GM18861 (cell line): ENCODE results near the gene PDZK1IP1.
"Not testable (repeated sequence)": the region's sequence is repeated elsewhere in the genome, so short reads cannot be mapped to it uniquely, and the experiment has no call there.

Experiments used
- ATAC-seq: cut with Tn5 transposase; IDR thresholded peaks from one replicate; pipeline ENCODE4 v1.9.1; 2021; ENCODE audit not compliant: unreplicated experiment

Gene PDZK1IP1

DNA sequence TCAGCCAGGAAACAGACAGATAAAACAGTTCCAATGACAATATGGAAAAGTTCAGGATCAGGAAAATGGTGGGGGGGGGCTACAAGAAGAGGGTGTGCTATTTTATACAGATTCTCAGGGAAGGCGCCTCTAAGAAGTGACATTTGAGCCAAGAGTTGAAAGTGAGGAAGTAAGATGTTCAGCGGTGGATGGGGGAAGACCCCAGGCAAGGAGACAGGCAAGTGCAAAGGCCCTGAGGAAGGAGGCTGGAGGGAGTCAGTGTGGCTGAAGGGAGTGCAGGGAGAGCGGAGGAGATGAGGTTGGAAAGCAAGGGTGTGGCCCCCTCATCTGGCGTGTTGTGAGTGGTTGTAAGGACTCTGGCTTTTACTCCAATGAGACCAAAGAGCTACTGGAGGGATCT lies 8.4 kb upstream of the PDZK1IP1 start:
- no peak for ATAC-seq

DNA sequence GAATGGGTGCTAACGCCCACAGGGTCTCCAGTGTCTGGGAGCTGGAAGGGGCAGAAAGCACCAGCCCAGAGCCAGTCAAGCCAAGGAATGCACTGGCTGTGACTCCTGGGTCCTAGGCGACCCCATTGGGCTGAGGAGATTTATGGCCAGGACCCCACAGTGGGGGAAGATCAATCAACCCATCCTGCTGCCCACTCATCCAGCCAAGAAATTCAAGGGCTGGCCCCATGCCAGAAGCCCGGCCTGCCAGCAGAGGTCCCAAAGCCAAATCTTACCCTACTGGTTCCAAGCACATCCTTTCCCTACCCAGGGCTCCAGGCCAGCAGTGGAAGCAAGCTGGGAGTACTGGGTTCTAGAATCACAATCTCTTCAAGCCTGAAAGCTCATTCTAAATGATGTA lies 6.8 kb upstream of the PDZK1IP1 start:
- ATAC-seq, result no peak

DNA sequence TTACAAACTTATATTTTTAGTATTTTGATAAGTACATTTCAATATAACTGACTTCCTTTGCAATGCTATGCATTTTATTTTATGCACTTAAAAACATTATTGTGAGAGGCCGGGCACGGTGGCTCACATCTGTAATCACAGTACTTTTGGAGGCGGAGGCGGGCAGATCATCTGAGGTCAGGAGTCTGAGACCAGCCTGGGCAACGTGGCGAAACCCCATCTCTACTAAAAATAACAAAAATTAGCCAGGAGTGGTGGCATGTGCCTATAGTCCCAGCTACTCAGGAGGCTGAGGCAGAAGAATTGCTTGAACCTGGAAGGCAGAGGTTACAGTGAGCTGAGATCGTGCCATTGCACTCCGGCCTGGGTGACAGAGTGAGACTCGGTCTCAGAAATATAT lies 6.1 kb upstream of the PDZK1IP1 start:
- ATAC-seq, result not testable (repeated sequence)

DNA sequence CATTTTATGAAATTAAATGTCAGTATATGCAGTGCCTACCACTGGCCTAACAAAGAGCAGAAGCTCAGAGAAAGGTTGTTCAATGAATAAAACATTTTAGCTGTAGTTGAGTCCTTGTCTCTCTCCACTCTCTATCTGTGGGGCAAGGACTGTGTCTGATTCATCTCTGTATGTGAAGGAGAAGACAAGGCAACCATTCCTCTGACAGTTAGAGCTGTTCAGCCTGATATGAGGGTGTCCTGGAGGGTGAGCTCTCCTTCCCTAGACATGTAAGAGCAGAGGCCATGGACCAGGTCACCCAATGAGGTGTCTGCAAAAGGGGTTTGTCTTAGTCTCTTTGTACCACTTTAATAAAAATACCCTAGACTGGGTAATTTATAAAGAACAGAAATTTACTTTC lies 4.5 kb upstream of the PDZK1IP1 start:
- no peak for ATAC-seq

DNA sequence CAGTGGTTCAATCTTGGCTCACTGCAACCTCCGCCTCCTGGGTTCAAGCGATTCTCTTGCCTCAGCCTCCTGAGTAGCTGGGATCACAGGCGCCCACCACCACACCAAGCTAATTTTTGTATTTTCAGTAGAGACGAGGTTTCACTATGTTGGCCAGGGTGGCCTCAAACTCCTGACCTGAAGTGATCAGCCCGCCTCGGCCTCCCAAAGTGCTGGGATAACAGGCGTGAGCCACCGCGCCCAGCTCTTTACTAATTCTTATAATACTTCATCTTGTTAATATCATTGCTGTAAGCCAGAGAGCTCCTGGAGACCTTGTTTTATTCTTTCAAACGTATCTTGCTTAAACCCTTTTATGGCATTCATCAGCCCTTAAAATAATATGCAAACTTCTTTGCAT lies 3.7 kb upstream of the PDZK1IP1 start:
- not testable (repeated sequence) for ATAC-seq

DNA sequence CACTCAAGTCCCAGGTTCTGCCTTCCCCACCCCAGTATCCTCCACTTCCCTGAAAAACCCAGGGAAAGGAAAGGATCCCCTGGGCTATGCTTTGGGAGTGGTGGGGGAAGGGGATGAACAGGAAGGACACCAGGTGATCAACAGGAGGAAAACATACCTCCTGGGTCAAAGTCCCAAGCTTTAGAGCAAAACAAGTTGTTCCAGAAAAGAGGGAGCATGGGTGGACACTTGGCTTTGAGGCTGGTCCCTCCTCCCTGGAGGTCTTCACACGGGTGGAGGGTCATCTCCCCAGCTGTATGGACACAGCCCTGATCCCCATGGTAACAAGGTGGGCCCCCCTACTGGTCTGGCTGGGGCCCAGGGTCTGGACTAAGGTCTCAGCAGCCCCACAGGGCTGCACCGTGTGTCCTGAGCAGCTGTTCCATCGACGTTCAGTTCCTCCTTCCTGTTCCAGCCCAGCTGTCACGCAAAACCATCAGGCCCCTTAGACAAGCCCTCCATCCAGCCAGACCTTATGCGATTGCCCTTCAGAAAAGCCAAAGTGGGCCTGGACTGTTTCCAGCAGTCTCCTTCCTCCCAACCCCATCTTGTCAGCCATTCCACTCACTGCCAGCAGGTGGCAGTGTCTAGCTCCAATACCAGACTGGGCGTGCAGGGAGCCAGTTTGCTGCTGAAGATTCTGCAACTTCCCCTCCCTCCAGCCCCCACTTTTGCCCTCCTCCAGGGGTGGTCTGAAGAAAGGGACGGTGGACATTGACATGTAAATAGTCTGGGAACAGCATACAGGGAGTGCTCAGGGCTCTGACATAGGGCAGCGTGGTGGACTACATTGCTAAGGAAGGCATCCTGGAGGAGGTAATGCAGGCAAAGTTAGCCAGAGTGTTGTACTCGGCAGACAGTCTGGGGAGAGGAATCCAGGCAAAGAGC lies 2.9 kb upstream of the PDZK1IP1 start:
- no peak for ATAC-seq

DNA sequence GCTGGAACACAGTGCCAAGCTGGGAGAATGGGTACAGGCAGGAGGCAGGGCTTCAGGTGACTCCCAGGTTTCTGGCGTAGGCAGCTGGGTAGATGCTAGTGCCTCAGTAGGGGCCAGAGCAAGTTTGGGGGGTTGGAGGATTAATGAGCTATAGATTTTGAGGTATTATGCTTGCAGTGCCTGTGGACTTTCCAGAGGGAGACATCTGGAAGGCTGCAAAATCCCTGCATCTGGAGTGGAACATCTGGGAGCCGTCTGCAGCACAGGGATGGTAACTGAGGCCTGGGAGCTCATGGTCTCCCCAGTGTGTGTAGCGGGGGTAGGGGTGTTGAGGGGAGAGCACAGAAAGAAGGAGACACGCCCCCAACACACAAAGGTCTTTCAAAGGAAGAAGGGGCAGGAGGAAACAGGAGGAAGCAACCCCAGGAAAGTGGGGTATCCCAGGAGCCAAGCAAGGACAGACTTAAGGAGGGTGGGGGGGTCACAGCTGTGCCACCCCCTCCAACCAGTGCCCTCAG lies 2.2 kb upstream of the PDZK1IP1 start:
- ATAC-seq, result no peak

DNA sequence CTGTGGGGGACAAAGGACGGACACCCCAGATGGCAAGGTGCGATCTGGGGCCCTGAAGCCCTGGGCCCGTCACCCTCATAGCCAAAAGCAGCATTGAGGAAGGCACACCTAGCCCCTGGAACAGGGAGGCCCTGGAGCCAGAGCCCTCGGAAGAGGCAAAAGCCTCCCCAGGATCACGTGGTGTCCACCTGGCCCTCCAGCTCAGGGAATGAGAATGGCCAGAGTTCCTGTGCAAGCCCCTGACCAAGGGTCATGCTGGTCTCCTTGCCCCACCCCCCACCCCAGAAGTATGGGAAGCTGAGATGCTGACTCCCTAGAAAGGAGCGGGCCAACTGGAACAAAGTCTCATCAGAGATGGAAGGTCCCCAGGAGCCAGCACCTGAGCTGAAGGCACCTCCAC lies 1.0 kb upstream of the PDZK1IP1 start:
- no peak for ATAC-seq

DNA sequence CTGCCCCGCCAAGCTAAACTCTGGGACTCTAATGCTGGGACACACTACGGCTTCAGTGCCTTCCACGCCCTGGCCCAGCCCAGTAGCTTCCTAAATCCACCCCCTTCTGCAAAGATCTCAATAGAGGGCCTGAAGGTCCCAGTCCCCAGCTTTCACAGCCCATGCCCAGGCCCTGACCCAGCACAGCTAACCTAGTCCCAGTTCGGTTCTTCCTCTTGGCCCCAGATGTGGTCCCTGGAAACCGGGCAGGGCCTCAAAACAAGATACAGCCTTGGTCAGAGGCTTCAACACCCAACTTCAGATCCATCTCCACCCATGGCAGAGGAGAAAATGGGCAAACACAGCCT lies 646 bp upstream of the PDZK1IP1 start:
- no peak for ATAC-seq

DNA sequence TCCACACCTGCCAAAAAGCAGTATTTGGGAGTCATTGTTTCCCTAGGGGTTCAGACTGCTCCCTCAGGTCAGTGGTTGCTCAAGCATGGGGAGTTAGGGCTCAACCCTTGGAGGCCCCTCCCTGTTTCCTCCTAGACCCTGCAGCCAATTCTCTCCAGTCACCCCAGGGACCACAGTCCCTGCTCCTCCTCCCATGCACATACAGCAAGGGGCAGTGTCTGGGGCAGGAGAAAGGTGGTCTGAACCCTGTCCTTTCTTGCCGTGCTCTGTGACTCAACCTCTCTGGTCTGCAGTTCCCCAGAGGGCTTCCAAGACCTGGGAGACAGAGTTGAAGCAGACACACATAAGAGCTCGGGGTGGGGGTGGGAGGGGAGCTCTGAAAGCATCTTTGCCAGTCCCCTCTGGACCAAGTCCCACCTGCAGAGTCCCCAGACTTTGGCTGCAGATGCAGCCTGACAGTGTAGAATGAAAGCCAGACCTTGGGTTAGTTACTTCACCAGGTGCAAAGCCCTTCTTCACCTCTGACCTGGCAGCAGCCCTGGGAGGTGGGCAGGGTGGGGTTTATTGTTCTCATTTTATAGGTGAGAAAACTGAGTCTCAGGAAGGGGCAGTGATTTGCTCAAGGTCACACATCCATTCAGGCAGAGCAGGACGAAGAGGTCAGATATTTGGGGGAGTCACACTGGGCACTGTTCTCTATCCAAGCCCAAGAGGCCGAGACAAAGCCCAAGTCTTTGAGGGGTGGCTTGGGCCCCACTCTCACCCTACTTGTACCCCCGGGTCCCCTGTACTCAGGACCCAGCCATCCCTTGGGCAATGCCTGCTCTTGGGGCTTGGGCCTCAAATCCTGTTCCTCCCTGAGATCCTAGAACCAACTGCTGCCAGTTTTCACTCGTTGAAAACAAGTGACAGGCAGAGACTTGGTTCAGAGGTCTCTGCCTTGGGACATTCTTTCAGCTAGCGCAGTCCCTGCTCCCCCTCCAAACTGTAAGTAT lies 748 bp downstream of the PDZK1IP1 start:
- no peak for ATAC-seq

DNA sequence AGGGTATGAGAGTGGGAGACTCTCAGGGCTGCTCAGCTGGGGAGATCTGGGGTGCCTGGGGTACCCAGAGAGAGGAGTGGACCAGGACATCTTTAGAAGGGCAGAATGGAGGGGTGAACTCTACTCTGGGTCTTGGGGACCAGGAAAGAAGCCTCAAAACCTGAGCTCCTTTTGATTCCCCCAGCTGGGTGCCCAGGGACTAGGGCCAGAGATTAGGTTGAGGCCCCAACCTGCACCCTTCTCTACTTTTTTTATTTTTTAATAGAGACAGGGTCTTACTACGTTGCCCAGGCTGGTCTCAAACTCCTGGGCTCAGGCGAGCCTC lies 1.9 kb downstream of the PDZK1IP1 start:
- no peak for ATAC-seq

DNA sequence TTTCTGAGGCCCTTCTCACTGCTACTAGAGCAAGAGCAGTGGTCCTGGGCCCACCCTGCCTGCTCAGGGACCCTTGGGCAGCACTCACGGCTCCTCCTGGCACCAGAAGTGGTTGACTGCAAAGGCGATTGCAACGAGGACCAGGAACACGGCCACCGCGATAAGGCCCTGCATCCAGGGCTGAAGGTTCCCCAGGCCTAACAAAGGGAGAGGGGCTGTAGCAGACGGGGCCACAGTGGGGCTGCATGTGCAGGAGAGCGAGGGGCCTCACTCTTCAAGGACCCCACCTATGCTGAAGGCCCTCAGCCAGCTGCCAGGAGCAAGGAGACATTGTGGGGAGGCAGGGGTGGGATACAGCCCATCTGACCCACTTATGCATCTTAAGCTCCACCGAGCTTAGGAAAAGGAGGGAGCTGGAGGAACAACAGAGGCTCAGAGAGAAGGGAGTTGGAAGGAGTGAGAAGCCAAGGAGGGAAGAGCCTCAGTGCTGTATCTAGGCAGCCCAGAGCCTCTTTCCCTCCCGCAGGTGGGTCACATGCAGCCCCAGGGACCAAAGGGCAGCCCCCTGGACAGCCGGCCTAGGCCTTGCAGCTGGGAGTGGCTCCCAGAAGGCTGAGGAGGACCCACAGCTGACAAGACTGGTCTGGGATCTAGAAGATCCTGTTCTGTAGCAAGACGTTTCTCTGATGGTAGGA lies 2.5 kb downstream of the PDZK1IP1 start:
- ATAC-seq, result no peak

DNA sequence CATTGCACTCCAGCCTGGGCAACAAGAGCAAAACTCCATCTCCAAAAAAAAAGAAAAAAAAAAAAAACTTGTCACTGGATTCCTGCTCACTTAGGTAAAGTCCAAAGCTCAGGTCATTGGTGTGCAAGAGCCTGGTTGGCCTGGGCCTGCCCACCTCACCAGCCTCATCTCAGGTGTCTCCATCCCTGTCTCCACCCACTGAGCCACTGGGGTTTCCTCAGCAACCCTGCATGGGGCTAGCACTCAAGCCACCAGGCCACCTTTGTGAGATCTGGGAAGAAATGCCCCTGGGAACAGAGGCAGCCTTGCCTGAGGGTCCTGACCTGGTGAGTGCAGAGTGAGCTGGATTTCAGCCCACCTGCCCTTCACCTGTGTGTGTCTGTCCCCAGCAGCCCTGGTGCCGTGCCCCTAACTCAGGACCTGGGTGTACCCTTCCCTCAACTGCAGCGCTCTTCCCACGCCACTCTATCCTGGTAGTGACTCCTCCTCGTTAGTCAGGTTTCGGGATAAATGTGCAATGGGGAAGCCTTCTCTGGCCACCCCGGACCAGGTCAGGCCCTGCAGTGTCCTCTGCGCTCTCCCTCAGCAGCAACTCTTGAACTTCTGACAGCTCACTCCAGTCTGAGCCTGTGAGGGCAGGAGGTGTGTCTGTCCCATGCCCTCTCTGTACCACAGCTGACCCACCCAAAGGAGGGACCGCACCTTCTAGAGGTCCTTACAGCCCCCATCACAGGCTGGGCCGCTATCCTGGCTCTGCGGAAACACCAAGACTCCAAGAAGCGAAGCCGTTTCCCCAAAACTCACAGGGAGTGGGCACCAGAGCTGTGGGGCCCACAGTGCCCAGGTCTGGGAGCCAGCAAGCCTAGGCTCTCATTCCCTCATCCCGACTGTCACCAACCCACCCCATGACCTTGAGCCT lies 3.3 kb downstream of the PDZK1IP1 start:
- no peak for ATAC-seq

DNA sequence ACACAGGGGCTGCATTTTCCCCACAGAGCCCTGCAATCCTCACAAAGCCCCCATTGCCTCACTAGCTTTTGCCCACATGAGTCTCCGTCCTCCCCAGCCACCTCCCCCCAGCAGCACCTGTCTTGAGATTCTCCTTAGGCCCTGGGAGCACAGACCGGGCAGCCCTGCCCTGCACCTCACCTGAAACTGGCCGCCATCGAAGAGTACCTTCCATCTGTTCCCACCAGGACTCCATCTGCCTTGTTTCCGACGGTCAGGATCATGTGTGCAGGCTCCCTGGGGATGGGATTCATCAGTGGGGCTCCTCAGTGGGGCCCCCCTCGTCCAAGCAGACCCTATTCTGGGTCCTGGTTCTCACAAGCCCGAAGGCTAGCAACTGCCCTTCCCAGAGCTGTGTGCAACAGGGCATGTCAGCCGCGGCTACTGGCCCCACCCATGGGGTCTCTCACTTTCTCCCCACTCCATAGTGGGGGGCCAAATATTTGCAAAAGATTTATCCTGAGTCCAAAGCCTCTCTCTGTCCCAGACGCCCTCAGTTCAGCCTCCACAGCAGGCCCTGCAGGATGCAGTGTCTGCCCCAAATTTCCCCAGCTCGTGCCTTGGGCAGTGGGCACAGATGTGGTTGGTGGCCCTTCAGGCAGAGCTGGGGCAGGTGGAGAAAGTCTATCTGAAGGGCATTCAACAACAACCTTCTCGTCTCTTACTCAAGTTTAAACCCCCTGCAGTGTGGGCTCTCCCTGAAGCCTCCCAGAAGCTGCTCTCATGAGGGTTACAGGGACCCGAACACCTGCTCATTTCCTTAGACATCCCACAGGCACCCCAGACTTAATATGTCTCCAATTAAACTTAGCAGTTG lies 4.8 kb downstream of the PDZK1IP1 start:
- no peak for ATAC-seq

DNA sequence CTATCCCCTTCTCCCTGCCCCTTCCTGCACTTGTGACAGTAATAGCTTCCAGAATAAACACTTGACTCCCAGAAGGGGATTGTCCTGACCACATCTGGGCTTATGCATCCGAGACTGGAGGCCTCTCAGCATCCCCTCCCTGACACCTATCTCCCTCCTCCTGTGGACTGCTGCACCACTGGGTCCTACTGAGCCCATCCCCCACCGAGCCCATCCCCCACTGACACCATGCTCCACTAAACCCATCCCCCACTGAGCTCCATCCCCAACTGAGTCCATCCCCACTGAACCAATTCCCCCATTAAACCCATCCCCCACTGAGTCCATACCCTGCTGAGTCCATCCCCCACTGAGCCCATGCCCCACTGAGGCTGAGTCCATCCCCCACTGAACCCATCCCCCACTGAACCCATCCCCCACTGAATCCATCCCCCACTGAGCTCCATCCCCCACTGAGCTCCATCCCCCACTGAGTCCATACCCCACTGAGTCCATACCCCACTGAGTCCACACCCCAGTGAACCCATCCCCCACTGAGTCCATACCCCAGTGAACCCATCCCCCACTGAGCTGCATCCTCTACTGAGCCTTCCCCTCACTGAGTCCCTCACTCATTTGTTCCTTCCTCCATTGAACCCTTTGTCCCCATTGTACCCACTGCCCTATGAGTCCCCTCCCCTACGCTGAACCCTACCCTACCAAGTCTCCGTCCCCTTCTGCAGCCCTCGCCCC lies 5.6 kb downstream of the PDZK1IP1 start:
- no peak for ATAC-seq

DNA sequence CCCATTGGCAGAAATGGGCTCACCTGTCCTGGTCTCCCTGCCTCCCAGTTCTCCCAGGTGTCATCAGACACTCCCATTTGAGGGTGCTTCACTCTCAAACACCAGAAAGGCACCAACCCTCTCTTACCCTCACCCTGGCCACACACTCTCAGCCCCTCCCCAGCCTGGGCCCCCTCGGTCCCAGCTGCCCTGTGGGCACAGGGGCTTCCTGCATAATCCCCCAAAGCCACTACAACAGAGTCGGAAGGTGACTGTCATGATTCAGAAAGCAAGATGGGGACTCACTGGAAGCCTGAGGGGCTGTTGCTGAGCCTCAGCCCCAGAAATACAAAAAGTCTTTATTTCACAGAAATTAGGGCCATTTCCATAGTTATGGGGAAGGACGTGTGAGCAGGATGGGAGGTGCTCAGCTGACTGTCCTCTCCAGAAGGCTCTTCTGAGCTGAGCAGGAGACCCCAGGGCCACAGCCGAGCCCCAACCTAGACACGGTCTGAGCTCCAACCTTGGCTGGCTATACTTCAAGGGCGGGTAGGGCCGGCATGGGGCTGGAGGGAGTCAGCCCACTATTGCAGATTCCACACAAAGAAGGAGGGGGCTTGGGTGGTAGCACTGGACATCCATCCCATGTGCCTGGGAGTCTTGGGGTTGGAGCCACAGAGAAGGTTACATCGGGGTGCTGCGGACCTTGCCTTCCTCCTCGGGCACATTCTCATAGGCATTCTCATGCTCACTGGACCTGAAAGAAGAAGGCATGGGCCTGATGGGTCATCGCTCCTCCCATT lies 6.3 kb downstream of the PDZK1IP1 start:
- ATAC-seq, result no peak

DNA sequence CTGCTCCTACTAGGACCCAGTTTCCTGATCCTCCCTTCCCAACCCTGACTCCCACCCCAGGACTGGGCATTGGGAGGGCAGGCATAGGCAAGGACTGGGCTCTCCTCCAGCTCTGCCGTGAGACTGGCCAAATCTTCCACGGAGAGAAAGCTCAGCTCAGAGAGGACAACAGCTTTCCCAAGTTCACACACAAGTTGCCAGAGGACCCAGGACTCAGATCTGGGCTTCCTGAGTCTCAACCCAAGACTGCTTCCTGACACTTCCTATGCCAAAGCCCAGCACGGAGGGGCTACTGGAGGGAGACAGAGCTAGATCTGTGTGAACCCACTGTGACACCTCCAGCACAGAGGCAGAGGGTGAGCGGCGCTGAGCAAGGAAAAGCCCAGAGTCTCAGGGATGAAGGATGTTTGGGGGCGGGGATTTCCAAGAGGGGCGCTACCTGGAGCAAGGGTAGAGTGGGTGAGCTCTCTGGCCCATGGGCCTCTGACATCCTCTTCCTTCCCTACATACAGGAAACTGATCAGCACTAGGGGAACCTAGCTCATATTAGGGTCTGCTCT lies 7.1 kb downstream of the PDZK1IP1 start:
- no peak for ATAC-seq
